GM21526 (cell line): ENCODE results near the gene CACNG4.
"Not testable (repeated sequence)": the region's sequence is repeated elsewhere in the genome, so short reads cannot be mapped to it uniquely, and the experiment has no call there.

Source experiments
- ATAC-seq: cut with Tn5 transposase; IDR thresholded peaks from one replicate; pipeline ENCODE4 v1.9.1; 2021; ENCODE audit warnings: moderate library complexity; ENCODE audit not compliant: unreplicated experiment, low FRiP score

CACNG4 gene

DNA sequence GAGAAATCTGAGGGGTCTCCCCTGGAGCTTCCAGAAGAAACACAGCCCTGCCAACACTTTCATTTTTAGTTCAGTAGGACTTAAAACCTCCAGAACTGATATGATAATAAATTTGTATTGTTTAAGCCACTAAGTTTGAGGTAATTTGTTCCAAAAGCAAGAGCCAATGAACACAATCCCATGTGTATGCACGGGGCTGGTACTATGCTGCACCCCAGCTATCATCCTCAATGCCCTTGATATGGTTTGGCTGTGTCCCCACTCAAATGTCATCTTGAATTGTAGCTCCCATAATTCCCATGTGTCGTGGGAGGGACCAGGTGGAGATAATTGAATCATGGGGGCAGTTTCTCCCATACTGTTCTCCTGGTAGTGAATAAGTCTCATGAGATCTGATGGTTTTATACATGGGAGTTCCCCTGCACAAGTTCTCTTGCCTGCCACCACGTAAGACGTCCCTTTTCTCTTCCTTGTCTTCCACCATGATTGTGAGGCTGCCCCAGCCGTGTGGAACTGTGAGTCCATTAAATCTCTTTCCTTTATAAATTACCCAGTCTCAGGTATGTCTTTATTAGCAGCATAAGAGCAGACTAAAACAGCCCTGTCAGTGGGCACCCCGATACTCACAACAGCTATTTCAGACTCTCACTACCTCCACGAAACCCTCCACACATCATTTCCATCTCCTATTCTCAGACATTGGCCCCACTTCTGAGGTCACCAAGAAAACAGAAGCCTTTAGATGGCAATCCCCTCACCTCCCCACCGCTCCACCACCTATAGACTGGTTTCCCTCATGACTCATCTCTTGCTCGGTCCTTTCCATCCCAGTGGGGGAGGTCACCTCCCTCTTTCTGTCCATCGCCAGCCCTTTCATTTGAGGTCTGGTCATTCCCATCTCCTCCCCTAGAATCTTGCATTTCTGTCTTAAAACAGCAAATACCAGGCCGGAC, 70.9 kb downstream of the CACNG4 start:
- ATAC-seq, result peak; percentile 83

GRCh38 chr17:67038861-67039365, 74.4 kb downstream of the CACNG4 start:
- ATAC-seq, result no peak

- ATAC-seq, result no peak
These were observed 76.1 kb downstream of the CACNG4 start for GRCh38 chr17:67040652-67041051.

DNA sequence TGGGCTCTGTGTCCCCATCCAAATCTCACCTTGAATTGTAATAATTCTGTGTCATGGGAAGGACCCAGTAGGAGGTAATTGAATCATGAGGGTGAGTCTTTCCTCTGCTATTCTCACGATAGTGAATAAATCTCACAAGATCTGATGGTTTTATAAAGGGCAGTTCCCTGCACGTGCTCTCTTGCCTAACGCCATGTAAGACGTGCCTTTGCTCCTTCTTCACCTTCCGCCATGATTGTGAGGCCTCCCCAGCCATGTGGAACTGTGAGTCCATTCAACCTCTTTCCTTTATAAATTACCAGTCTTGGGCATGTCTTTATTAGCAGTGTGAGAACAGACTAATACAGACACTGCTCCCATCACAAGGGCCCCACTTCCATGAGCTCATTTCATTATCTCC, 76.6 kb downstream of the CACNG4 start:
- not testable (repeated sequence) for ATAC-seq

GRCh38 chr17:67041531-67041930, 77.0 kb downstream of the CACNG4 start:
- ATAC-seq, result no peak

GRCh38 chr17:67041941-67042899, 77.7 kb downstream of the CACNG4 start:
- ATAC-seq, result no peak

GRCh38 chr17:67043283-67043682, 78.8 kb downstream of the CACNG4 start:
- ATAC-seq, result no peak

- no peak for ATAC-seq
These were observed 79.7 kb downstream of the CACNG4 start, which contains the start of gene CACNG1 for GRCh38 chr17:67044016-67044772. TSS of gene CACNG1 (plus strand) at chr17:67044554. CDS start at chr17:67044661, 107 bp downstream.

- no peak for ATAC-seq
These were observed 80.4 kb downstream of the CACNG4 start for GRCh38 chr17:67044940-67045339.

GRCh38 chr17:67046398-67046797, 81.9 kb downstream of the CACNG4 start:
- no peak for ATAC-seq

- ATAC-seq, result no peak
These were observed 82.9 kb downstream of the CACNG4 start for GRCh38 chr17:67047382-67047781.

DNA sequence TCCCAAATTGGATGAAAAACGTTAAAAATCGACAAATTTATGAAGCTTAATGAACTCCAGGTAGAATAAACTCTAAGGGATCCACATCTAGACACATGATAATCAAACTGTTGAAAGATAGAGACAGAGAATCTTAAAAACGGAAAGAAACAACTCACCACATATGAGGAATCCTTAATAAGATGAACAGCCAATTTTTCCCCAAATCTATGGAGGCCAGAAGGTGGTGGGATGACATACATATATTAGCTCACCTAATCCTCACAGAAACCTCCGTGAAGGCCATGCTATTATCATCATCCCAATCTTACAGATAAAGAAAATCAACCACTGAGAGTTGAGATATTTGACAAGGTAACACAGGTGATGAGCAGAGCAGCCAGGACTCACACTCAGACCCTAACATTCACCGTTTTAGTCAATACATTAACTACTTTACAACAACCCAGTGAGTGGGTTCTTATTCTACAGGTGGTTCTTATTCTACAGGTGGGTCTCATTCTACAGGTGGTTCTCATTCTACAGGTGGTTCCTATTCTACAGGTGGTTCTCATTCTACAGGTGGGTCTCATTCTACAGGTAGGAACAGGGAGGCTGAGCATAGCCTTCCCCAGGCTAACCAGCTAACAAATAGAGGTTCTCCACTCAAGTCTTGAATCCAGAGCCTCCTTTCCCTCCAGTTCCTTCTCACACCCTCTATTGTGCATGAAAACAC, 84.7 kb downstream of the CACNG4 start:
- ATAC-seq, result no peak

GRCh38 chr17:67050066-67050465, 85.6 kb downstream of the CACNG4 start:
- no peak for ATAC-seq

GRCh38 chr17:67050471-67051154, 86.1 kb downstream of the CACNG4 start:
- ATAC-seq, result no peak

- ATAC-seq, result no peak
These were observed 86.6 kb downstream of the CACNG4 start for GRCh38 chr17:67051155-67051538.

DNA sequence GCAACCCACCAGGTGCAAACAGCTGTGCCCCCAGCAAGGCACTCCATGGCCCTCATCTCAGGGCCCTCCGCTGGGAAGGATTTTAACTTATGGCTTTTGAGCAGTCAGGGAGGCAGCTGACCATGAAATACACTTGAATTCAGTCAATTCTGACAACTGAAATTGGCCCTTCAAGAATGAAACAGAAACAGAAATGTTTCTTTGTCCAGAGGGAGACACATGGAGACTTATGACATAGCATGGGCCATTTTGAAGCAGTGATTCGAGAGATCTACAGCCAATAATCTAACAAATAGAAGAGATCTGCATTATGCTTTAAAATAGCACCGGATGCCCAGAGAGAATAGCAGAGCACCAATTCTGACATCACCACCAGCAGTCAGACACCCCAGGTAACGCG, 87.3 kb downstream of the CACNG4 start:
- no peak for ATAC-seq

DNA sequence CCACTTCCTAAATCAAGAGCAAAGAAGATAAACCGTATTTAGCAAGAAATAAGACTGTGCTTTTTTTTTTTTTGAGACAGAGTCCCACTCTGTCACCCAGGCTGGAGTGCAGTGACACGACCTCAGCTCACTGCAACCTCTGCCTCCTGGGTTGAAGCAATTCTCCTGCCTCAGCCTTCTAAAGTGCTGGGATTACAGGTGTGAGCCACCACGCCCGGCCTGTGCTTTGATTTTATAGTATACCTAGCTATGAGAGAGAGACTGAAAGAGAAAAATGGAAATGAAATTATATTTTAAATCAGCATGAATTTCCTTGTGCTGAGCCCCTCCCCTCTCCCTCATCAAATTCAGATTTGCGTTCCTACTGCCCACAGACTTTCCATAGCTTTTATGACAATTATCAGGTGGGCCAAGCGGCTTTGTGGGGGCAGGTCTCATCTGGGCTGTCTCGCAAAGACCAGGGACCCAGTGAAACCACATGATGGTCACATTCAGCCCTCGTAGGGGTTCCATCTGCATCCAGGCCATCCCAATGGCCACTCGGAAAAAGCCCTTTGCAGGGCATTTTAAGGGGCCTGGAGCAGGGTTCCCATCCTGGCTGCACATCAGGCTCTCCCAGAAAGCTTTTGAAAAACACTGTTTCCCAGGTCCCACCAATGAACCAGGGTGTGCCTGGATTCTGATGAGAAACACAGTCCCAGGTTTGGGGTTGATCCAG, 88.4 kb downstream of the CACNG4 start:
- ATAC-seq, result no peak

DNA sequence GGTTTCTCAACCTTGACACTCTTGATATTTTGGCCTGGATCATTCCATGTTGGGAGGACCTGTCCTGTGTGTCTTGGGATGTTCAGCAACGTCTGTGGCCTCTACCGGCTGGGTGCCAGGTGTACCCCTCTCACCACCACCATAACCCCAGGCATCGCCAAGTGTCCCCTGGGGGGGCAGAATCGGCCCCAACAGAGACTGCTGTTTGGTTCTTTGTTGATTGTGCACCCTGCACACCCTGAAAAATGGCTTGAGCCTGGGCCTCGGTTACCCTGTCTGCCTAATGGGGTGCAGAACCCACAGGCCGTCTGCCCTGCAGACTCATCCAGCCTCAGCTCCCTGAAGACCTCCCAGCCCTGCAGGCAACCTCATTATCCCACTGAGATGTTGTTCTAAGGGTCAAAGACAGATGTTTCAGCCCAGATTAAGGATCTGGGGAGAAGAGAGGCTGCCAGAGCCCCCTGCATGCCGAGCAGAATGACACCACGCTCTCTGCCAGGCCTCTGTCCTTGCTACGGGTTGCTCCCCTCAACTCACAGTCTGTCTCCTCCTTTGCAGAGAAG, 89.0 kb downstream of the CACNG4 start:
- no peak for ATAC-seq
